Testis (tissue), 3 donors: ENCODE results near the gene SPIRE1. TPM values are rescaled to one million over a fixed set of nuclear protein-coding genes. Genes with fewer than 3 reads are reported as not detected.
A peak's percentile ranks its signal among the peaks of the same experiment; 100 is the strongest.

ENCODE experiments used
- DNase-seq: peaks from one replicate; pipeline ENCODE4 v3.0.0-alpha.2; 2019
- H3K27ac ChIP-seq, 2 donors: fragments of 200-600 bp; sonication (generic); one replicate each; pipeline ENCODE4 v1.5.1; 2019
- H3K27me3 ChIP-seq: fragments of 200-600 bp; sonication (generic); one replicate; pipeline ENCODE4 v1.5.1; 2019
- H3K36me3 ChIP-seq: fragments of 200-600 bp; sonication (generic); one replicate; pipeline ENCODE4 v1.5.1; 2017; ENCODE audit warnings: low read depth; ENCODE audit errors: missing control alignments
- H3K4me1 ChIP-seq: fragments of 200-600 bp; sonication (generic); one replicate; pipeline ENCODE4 v1.5.1; 2019
- H3K4me3 ChIP-seq, 2 donors: fragments of 200-600 bp; sonication (generic); one replicate each; pipeline ENCODE4 v1.5.1; 2017 to 2019
- H3K9me3 ChIP-seq: fragments of 200-600 bp; sonication (generic); one replicate; pipeline ENCODE4 v1.5.1; 2017
- POLR2A ChIP-seq: fragments of 450-650 bp; IDR thresholded peaks from one replicate; pipeline ENCODE4 v1.6.1; 2017; ENCODE audit warnings: antibody characterized with exemption, mild to moderate bottlenecking, moderate library complexity
- WGBS, 2 donors: methylation state at CpG; one replicate each; pipeline ENCODE4 v1.1.5; 2018; 5-methylcytosine and 5-hydroxymethylcytosine counted together
- intact Hi-C: fragments of 100-400 bp; cut with DNase I; formaldehyde crosslinking; loops from one replicate; pipeline ENCODE4 v1.15.1; 2023; ENCODE audit warnings: low total_unique reads
- polyA plus RNA-seq: library from polyadenylated mRNA; stranded (reverse); fragments of 350-450 nt; fragmentation: Illumina TruSeq; extraction: RNeasy Lipid Tissue Mini Kit (QIAGEN cat#74804); gene quantifications from one replicate; pipeline ENCODE4 v1.2.3, GENCODE V29; 2014; ENCODE audit warnings: low read depth, low replicate concordance; ENCODE audit not compliant: insufficient read depth
- total RNA-seq, 2 donors: library from RNA; depleted of rRNA; stranded (reverse); fragments of >200 nt; gene quantifications; one replicate each; pipeline ENCODE4 v1.2.3, GENCODE V29; 2016
- TF ChIP-seq, protein P1 (sequence below), 3 experiments: fragments of 450-650 bp in 2 of 3; fragments of 200-600 bp in 1 of 3; sonication (generic) in 1 of 3; IDR thresholded peaks; one replicate each; pipeline ENCODE4 v1.5.1; 2016 to 2019; ENCODE audit warnings: antibody characterized with exemption in 3 of 3, mild to moderate bottlenecking in 2 of 3, moderate library complexity in 1 of 3

SPIRE1 gene
- total and polyA plus RNA-seq, 3 donors from 2014 or later: 46.8 to 83.5 (median 67.6) TPM

DNA sequence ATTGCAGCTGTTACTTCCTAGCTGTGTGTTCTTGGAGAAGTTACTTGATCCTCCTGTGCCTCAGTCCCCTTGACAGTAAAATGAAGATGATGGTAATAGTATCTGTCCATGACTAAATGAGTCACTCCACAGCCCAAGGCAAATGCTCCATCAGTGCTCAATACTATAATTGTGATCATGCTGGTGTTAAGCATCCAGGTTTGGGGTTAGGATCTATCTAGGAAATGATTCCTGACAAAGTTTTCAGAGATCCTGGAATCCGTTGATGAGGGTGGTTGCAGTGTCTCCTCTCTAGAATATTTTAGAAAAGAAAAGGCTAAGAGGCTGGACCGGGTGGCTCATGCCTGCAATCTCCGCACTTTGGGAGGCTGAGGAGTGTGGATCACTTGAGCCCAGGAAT, 252.8 kb downstream of the SPIRE1 start:
- DNase-seq: no peak
- Histone ChIP-seq H3K27ac (no peak overlapping the region), H3K36me3 (no peaks in the 10 kb centered on the region), H3K27me3 (no peaks in the 10 kb centered on the region), H3K4me1 (peaks cover 3% of the 10 kb centered on the region), H3K4me3 (no peak overlapping the region), H3K9me3 (no peaks in the 10 kb centered on the region)
- 71 to 85% methylated on average over 3 of the region's 3 CpGs for WGBS, 2 donors
- intact Hi-C loops: no loop called here
- TF ChIP-seq, protein P1, sequence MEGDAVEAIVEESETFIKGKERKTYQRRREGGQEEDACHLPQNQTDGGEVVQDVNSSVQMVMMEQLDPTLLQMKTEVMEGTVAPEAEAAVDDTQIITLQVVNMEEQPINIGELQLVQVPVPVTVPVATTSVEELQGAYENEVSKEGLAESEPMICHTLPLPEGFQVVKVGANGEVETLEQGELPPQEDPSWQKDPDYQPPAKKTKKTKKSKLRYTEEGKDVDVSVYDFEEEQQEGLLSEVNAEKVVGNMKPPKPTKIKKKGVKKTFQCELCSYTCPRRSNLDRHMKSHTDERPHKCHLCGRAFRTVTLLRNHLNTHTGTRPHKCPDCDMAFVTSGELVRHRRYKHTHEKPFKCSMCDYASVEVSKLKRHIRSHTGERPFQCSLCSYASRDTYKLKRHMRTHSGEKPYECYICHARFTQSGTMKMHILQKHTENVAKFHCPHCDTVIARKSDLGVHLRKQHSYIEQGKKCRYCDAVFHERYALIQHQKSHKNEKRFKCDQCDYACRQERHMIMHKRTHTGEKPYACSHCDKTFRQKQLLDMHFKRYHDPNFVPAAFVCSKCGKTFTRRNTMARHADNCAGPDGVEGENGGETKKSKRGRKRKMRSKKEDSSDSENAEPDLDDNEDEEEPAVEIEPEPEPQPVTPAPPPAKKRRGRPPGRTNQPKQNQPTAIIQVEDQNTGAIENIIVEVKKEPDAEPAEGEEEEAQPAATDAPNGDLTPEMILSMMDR (IDR thresholded peaks at IDR 0.05): no peak
- no peak for TF ChIP-seq POLR2A

DNA sequence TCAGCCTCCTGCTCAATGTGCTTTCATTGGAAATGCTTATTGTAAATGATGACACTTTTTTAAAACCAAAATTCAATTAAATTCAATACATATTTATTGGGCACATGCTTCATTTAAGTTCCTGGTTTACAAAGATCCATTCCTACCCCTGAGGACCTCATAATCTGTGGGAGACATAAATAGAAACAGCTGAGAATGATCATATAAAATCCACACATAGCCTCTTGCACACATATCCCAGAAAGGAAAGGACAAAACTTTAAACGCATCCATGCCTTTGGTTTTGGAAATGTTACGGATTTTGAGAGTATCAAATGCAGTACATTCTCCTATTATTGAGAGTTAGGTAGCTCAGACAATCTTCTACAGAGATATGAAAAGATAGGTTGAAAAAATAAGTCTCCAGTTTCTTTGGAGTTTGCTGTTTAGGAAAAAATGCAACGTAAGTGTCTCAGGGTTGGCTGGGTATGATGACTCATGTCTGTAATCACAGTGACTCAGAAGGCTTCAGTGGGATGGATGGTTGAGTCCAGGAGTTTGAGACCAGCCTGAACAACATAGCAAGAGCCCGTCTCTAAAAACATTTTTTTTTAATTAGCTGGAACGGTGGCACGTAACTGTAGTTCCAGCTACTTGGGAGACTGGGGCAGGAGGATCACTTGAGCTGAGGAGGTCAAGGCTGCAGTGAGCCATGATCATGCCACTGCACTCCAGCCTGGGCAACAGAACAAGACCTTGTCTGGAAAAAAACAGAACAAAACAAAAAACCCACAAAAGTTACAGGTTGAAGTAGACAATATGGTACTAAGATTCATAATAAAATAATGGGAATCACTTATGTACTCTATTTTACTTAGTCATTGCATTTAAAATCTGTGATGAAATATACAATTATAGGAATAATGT, 254.1 kb downstream of the SPIRE1 start:
- Histone ChIP-seq H3K4me3 (no peak overlapping the region), H3K9me3 (no peaks in the 10 kb centered on the region), H3K36me3 (no peaks in the 10 kb centered on the region), H3K27me3 (no peaks in the 10 kb centered on the region), H3K27ac (no peak overlapping the region), H3K4me1 (peaks cover 3% of the 10 kb centered on the region)
- WGBS, 2 donors: 69% methylated on average over 6 of the region's 6 CpGs
- TF ChIP-seq, protein P1 (IDR thresholded peaks at IDR 0.05): no peak
- TF ChIP-seq POLR2A: no peak
- intact Hi-C loops: no loop called here
- DNase-seq: no peak

DNA sequence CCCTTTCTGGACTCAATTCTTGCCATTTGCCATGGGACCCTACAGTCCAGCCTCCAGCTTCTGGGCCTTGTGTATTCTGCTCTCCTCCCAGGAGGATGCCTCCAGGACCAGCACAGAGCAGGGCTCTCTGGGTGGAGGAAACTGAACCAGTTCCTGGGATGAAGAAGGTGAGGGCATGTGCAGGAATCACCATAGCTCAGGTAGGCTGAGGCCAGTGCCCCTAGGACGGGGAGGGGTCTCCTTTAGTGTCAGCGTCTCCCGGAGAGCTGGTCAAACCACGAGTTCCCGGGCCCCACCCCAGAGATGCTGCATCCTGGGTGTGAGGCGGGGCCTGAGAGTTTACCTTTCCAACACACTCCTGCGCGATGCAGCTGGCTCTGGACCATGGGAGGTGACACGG, 256.0 kb downstream of the SPIRE1 start:
- WGBS, 2 donors: 81 to 85% methylated on average over 8 to 9 of the region's 9 CpGs
- intact Hi-C loops: no loop called here
- no peak for DNase-seq
- no peak overlapping the region for H3K27ac ChIP-seq
- H3K9me3 ChIP-seq: no peaks in the 10 kb centered on the region
- H3K36me3 ChIP-seq: no peaks in the 10 kb centered on the region
- no peak for TF ChIP-seq POLR2A
- TF ChIP-seq, protein P1 (IDR thresholded peaks at IDR 0.05): no peak
- peaks cover 6% of the 10 kb centered on the region for H3K4me1 ChIP-seq
- H3K27me3 ChIP-seq: no peaks in the 10 kb centered on the region
- no peak overlapping the region for H3K4me3 ChIP-seq

DNA sequence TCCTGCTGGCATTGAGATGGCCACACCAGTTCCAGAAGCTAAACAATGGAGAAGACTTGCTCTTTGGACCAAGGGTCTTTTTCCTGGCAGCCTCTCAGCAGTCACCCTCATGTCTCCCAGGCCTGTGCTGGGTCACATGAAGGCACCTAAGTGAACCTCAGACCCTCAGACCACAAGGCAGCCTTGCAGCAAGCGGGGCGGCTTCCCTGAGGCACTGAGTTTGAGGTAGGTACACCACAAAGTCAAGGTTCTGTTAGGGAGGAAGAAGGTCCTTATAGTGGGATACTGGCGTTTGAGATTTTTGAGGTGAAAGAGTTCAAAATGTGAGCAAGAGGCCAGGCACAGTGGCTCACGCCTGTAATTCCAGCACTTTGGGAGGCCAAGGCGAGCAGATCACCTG, 258.7 kb downstream of the SPIRE1 start:
- intact Hi-C loops: no loop called here
- H3K27me3 ChIP-seq: no peaks in the 10 kb centered on the region
- TF ChIP-seq, protein P1 (IDR thresholded peaks at IDR 0.05): no peak
- no peak for TF ChIP-seq POLR2A
- H3K4me3 ChIP-seq: no peak overlapping the region
- H3K4me1 ChIP-seq: peaks cover 6% of the 10 kb centered on the region
- WGBS, 2 donors: 83 to 88% methylated on average over 5 of the region's 5 CpGs
- DNase-seq: no peak
- no peaks in the 10 kb centered on the region for H3K36me3 ChIP-seq
- peak overlapping the region in 1 of 2 donors; percentile 59 for H3K27ac ChIP-seq
- no peaks in the 10 kb centered on the region for H3K9me3 ChIP-seq

DNA sequence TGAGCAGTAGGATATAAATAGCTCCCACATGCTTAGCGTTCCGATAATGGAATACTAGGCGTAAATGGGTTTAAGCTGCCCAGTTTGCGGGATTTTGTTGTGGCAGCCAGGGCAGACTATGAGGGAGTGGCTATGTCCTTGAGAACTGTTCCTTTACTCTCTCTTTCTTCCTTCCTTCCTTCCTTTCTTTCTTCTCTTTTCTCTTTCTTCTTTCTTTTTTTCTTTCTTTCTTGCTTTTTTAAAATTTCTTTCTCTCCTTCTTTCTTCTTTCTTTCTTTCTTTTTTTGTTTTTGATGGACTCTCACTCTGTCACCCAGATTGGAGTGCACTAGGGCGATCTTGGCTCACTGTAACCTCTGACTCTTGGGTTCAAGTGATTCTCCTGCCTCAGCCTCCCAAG, 259.3 kb downstream of the SPIRE1 start:
- Histone ChIP-seq H3K27ac (peak overlapping the region in 1 of 2 donors; percentile 59), H3K27me3 (no peaks in the 10 kb centered on the region), H3K4me1 (peaks cover 6% of the 10 kb centered on the region), H3K36me3 (no peaks in the 10 kb centered on the region), H3K4me3 (no peak overlapping the region), H3K9me3 (no peaks in the 10 kb centered on the region)
- DNase-seq: peak; percentile 71
- WGBS, 2 donors: 51 to 58% methylated on average over 5 of the region's 5 CpGs
- TF ChIP-seq POLR2A: no peak
- TF ChIP-seq, protein P1 (IDR thresholded peaks at IDR 0.05): no peak
- intact Hi-C loops: no loop called here
